GM21528 (cell line): ENCODE measurements around the gene PRR7.

ENCODE experiments used
- ATAC-seq: cut with Tn5 transposase; IDR thresholded peaks from one replicate; pipeline ENCODE4 v1.9.1; 2021; ENCODE audit warnings: mild to moderate bottlenecking, moderate library complexity; ENCODE audit not compliant: unreplicated experiment, low FRiP score

Gene PRR7

DNA sequence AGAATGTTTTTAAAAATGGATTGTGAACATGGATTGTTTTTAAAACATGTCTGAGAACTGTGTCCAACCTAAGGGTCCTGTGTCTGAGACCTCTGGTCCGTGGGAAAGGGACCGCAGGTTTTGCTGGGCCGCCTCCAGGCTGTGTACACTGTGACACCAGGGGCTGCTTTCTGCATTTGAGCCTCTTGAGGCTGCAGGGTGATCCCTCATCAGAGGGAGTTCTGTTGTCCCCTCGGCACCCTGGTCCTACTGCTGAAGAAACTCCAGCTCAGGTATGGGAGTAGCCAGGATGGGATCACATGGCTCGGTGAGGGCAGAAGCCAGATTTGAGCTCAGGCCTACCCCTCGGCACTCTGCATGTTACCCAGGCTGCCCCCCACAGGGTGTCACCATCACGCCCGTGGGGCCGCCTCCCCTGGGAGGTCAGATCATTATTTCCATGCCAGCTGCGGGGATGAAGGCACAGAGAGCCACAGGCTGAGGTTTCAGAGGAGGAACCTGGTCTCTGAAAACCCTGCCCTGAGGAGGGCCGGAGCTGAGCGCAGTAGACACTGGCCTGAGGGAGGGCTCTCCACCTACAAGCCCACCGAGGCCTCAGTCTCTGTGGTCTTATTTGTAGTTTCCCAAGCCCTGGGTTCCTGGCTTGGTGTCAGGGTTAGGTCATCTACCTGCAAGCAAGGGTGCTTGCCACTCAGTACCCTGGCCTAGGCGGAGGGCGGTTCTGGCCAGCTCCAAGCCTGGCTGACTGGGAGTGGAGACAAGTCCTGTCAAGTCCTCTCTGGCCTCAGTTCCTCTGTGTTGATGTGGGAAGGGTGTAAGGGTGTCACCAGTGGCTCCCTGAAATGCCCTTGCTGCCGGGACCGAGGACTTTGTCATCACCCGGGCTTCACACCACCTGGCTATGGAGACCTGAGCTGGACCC lies 2.8 kb downstream of the PRR7 start:
- ATAC-seq = no peak

- ATAC-seq = no peak
Measured at GRCh38 chr5:177450667-177451424, 4.2 kb downstream of the PRR7 start.

- no peak for ATAC-seq
Measured at GRCh38 chr5:177452688-177453638, 6.3 kb downstream of the PRR7 start.

DNA sequence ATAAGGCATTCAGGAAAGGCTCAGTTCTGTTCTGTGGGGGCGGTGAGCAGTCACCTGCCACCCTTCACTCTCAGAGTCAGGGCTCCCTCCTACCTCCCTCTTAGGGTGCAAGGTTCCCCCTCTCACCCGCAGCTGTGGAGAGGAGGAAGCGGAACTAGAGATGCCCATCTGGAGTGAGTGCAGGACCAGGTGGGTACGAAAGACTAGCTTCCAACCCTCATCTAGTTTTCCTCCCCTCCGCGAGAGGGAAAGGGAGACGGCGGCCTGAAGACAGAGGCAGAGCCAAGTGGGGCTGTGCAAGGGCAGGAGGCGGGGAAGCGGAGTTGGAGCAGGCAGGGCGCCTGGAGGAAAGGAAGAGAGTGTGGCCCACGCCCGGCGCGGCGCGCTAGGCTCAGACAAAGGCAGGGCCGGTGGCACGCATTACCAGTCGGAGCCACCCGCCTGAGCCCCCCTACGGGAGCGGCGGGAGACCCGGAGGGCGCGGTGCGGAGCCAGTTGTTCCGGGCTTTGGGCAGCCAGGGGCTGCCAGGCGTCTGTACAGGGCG lies 7.3 kb downstream of the PRR7 start:
- ATAC-seq = peak; percentile 6

GRCh38 chr5:177454397-177455035 lies 7.9 kb downstream of the PRR7 start:
- ATAC-seq = peak; percentile 54

GRCh38 chr5:177455036-177455660 lies 8.5 kb downstream of the PRR7 start:
- ATAC-seq = peak; percentile 56

DNA sequence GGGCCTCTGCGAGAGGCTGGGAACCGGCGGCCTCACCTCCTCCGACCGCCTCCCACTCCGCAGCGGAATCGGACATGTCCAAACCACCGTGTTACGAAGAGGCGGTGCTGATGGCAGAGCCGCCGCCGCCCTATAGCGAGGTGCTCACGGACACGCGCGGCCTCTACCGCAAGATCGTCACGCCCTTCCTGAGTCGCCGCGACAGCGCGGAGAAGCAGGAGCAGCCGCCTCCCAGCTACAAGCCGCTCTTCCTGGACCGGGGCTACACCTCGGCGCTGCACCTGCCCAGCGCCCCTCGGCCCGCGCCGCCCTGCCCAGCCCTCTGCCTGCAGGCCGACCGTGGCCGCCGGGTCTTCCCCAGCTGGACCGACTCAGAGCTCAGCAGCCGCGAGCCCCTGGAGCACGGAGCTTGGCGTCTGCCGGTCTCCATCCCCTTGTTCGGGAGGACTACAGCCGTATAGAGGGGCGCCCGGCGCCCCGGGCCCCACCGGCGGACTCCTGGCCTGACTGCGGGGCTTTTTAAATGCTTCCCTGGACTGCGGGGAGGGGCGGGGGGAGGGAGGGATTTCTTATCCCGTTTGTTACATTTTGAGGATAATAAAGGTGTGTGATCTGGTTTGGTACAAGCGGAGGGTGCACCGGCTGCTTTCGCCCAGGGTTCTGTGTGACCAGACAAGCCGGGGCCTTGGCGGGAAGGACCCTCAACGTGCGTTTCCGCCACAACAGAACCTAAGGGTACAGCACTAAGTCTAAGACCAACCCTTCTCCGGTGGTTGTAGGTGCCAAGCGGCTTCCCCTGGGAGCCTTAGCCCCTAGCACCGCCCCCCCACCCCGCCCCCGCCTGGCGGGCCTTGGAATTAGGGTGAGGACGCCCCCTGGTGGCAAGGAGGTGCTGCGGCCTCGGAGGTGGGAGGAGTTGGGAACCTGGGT lies 9.3 kb downstream of the PRR7 start:
- peak; percentile 17 for ATAC-seq

- no peak for ATAC-seq
Measured at GRCh38 chr5:177456591-177456964, 10.0 kb downstream of the PRR7 start.

DNA sequence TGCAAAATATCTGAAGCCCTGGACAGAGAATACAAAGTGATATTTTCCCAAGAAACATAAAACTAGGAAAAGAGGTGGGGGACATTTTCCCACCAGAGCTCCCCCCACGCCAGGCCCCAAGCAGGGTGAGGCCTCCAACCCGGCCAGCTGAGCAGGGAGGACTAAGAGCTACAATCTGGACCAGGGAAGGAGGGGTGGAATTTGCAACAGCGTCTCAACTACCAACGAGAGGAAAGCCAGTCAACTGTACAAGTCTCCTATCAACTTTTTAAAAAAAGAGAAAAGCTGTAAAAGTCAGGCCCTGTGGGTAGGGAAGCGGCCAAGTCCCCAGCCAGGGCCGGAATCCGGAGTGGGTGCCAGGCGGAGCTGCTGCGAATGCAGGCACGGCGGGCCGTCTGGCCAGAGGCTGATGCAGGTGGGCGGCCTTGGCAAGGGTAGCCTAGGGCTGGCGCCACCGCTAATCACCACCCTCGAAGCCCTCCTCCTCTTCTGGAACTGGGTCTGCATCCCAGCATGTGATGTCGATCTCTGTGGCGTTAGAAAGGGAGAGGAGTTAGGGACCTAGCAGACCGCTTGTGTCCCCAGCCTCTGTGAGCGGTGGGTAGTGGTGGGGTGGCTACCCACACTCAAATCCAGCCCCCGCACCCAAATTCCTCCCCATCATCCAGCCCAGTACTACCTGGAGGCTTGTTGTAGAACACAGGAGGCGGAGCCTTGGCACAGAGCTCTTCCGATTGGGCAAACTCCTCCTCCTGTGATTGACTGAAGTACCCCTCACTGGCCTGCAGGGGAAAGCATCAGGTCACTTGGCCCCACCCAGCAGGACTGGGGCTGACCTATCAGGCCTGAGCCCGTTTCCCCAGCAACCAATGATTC lies 10.6 kb downstream of the PRR7 start:
- peak; percentile 27 for ATAC-seq

- no peak for ATAC-seq
Measured at GRCh38 chr5:177457852-177458681, 11.5 kb downstream of the PRR7 start.

- ATAC-seq = no peak
Measured at GRCh38 chr5:177458912-177459350, 12.3 kb downstream of the PRR7 start.

DNA sequence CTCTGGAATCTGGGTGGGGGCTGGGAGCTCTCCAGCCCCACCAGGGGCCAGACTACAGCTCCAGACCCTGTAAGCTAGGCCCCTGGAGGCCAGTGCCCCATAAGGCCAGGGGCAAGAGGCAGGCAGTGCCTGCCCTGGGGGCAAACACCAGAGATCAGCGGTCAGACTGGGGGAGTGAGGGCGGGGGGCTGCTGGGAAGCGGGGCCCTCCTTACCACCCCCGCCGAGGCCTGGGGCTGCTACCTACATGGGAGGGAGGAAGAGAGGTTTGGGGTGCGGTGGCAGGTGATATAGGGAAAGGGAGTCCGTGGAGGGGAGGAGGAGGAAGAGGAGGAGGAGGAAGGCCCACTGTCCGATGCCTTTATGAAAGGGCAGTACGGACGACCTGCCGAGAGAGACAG lies 12.7 kb downstream of the PRR7 start:
- ATAC-seq = no peak

DNA sequence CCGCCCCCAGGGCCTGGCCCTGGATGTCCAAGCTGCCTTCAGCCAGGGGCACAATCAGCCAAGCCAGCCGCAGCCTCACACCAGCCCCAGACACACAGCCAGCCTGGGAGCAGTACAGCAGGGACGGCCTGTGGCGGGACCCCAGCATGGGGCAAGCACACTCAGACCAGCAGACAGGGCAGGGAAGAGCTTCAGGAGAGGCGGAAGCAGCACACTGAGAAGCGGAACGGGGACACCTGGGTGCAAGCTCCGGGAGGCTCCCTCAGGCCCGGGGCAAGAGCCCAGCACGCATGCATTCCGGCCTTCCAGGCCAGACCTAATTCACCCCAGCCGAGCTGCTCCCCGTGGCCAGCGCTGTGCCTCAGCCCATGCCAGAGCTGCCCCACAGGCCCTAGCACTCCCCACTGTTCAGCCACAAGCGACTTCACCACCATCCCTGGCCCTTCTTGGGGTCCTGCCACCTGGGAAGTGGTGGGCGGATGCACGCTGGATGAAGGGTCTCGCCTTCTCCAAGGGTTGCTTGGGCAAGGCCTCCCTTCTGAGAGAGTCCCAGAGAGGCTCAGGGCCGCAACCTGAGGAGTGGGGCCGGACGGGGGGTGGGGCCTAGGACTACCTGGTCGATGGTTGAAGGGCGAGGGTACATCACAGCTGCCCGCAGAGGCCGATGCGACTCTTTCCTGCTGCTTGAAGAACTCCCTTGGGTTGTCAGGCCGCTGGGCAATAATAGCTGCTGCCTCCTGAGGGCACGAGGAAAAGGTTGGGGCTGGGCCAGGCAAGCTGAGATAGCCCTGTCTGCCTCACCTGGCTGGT lies 13.4 kb downstream of the PRR7 start:
- no peak for ATAC-seq

- ATAC-seq = no peak
Measured at GRCh38 chr5:177462021-177462670, 15.5 kb downstream of the PRR7 start.

- ATAC-seq = no peak
Measured at GRCh38 chr5:177465044-177465443, 18.4 kb downstream of the PRR7 start.
